PFSK-1 (cell line): ENCODE measurements around the gene HDHD2.

Source experiments
- FOXP2 ChIP-seq: optimal IDR thresholded peaks from 2 replicates; pipeline ENCODE3; 2011; ENCODE audit warnings: borderline replicate concordance, control low read depth, inconsistent platforms; ENCODE audit not compliant: insufficient read depth; ENCODE audit errors: extremely low read length, extremely low read depth
- POLR2AphosphoS5 ChIP-seq: IDR thresholded peaks from 2 replicates; pipeline ENCODE4 v1.6.1; 2012; ENCODE audit warnings: low read depth, mild to moderate bottlenecking, control low read depth, low read length, moderate library complexity
- SIN3A ChIP-seq: IDR thresholded peaks from 2 replicates; pipeline ENCODE4 v1.6.1; 2012; ENCODE audit warnings: mild to moderate bottlenecking, low read length, moderate library complexity, borderline replicate concordance; ENCODE audit not compliant: insufficient read depth
- TAF1 ChIP-seq: IDR thresholded peaks from 2 replicates; pipeline ENCODE4 v1.6.1; 2012; ENCODE audit warnings: low read length, control low read depth, borderline replicate concordance; ENCODE audit not compliant: insufficient read depth
- TF ChIP-seq, protein P1 (sequence below), 2 experiments: IDR thresholded peaks; 2 replicates each; pipeline versions ENCODE4 v1.6.1 to v1.8.0; 2011 to 2012; ENCODE audit warnings: low read depth in 2 of 2, low read length in 2 of 2, control low read depth in 1 of 2, inconsistent platforms in 1 of 2, mild to moderate bottlenecking in 1 of 2, moderate library complexity in 1 of 2; ENCODE audit not compliant: insufficient read depth in 1 of 2

The HDHD2 gene

GRCh38 chr18:47160256-47160655 is 10.0 kb upstream of the HDHD2 start:
- TF ChIP-seq TAF1 (no peak), SIN3A (no peak), POLR2AphosphoS5 (no peak), FOXP2 (no peak)
- TF ChIP-seq, protein P1, sequence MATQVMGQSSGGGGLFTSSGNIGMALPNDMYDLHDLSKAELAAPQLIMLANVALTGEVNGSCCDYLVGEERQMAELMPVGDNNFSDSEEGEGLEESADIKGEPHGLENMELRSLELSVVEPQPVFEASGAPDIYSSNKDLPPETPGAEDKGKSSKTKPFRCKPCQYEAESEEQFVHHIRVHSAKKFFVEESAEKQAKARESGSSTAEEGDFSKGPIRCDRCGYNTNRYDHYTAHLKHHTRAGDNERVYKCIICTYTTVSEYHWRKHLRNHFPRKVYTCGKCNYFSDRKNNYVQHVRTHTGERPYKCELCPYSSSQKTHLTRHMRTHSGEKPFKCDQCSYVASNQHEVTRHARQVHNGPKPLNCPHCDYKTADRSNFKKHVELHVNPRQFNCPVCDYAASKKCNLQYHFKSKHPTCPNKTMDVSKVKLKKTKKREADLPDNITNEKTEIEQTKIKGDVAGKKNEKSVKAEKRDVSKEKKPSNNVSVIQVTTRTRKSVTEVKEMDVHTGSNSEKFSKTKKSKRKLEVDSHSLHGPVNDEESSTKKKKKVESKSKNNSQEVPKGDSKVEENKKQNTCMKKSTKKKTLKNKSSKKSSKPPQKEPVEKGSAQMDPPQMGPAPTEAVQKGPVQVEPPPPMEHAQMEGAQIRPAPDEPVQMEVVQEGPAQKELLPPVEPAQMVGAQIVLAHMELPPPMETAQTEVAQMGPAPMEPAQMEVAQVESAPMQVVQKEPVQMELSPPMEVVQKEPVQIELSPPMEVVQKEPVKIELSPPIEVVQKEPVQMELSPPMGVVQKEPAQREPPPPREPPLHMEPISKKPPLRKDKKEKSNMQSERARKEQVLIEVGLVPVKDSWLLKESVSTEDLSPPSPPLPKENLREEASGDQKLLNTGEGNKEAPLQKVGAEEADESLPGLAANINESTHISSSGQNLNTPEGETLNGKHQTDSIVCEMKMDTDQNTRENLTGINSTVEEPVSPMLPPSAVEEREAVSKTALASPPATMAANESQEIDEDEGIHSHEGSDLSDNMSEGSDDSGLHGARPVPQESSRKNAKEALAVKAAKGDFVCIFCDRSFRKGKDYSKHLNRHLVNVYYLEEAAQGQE (IDR thresholded peaks at IDR 0.05; ENCODE audit: insufficient read depth in 1 of 2, low read depth in 2 of 2, low read length in 2 of 2) = no peak

DNA sequence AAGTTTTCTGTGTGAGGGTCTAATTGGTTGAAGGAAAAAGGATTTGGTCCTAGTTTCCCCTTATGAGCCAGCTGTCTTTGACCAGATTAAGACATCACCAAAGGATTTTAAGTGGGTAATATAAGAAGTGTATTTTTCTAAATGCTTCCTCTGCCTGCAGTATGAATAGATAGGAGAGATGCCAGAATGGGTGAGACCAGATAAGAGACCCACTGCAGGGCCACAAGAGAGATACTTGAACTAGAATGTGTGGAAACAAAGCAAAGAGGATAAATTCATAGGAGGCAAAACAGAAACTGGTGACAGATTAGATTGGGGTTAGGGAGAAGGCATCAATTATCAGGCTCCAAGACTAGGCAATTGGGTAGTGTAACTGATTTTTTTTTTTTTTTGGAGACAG is 1.1 kb upstream of the HDHD2 start:
- TF ChIP-seq, protein P1 (IDR thresholded peaks at IDR 0.05; ENCODE audit: insufficient read depth in 1 of 2, low read depth in 2 of 2, low read length in 2 of 2) = no peak
- TF ChIP-seq FOXP2 (no peak), TAF1 (no peak), SIN3A (no peak), POLR2AphosphoS5 (no peak)

- no peak for TF ChIP-seq FOXP2
- TF ChIP-seq POLR2AphosphoS5 = no peak
- TF ChIP-seq SIN3A = no peak
Observed at GRCh38 chr18:47150824-47151366, 595 bp upstream of the HDHD2 start.

DNA sequence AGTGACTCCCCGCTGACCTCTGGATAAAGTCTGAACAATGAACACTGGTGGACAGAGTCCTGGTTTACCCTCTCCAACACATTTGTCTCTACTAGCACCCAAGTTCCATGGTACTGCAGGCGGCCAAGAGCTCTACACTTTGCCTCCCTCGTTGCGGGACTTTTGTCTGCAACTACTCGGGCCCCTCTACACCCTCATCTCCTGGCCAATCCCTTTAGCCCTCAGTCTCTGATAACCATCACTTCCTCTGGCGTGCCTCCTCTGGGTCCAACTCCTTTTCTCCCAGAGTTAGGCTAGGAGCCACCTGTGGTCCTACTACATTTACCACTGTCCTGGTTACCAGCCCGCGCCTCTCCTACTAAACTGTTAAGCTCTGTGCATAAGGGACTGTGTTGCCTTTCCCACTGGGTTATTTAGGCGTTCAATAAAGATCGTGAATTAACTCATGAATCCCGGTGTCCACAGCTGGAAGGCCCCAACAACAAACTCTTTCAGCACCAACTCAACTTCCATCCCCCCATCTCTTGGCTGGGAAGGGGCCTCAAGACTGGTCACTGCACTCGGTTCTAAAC is 757 bp downstream of the HDHD2 start:
- no peak for TF ChIP-seq TAF1
- TF ChIP-seq SIN3A = no peak
- TF ChIP-seq, protein P1 (IDR thresholded peaks at IDR 0.05; ENCODE audit: insufficient read depth in 1 of 2, low read depth in 2 of 2, low read length in 2 of 2) = no peak
- no peak for TF ChIP-seq FOXP2
- TF ChIP-seq POLR2AphosphoS5 = no peak

GRCh38 chr18:47146206-47146605 is 4.1 kb downstream of the HDHD2 start:
- no peak for TF ChIP-seq TAF1

GRCh38 chr18:47143899-47144485 is 6.3 kb downstream of the HDHD2 start:
- no peak for TF ChIP-seq FOXP2
- TF ChIP-seq, protein P1 (IDR thresholded peaks at IDR 0.05; ENCODE audit: insufficient read depth in 1 of 2, low read depth in 2 of 2, low read length in 2 of 2) = no peak
- no peak for TF ChIP-seq POLR2AphosphoS5
- TF ChIP-seq SIN3A = no peak
- no peak for TF ChIP-seq TAF1
